Activated T-cell treated with anti-CD3 and anti-CD28 coated beads, Interleukin-2, amount 50 U/mL, for 1 hour (primary cell): ENCODE results near the gene GRIK3.
"Not testable (repeated sequence)": the region's sequence is repeated elsewhere in the genome, so short reads cannot be mapped to it uniquely, and the experiment has no call there.

ENCODE experiments used
- DNase-seq: peaks from one replicate; pipeline ENCODE4 v3.0.0-alpha.2; 2020

GRIK3 gene

DNA sequence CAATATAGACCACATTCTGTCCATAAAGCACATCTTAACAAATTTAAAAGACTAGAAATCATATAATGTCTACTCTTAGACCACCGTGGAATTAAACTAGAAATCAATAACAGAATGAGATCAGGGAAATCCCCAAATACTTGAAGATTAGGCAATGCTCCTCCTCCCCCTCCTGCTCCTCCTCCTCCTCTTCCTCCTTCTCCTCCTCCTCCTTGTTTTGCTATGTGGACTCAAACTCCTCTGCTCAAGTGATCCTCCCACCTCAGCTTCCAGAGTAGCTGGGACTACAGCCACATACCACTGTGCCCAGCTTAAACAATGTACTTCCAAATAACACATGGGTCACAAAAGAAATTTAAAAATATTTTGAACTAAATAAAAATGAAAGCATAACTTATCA lies 134.2 kb downstream of the GRIK3 start:
- DNase-seq, result no peak

DNA sequence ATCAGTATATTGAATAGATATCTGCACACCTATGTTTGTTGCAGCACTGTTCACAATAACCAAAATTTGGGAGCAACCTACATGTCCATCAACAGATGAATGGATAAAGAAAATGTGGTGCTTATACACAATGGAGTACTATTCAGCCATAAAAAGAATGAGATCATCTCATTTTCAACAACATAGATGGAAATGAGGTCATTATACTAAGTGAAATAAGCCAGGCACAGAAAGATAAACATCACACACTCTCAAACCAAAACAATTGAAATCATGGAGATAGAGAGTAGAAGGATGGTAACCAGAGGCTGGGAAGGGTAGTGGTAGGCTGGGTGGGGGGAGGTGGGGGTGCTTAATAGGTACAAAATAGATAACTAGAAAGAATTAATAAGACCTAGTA lies 136.5 kb downstream of the GRIK3 start:
- not testable (repeated sequence) for DNase-seq

DNA sequence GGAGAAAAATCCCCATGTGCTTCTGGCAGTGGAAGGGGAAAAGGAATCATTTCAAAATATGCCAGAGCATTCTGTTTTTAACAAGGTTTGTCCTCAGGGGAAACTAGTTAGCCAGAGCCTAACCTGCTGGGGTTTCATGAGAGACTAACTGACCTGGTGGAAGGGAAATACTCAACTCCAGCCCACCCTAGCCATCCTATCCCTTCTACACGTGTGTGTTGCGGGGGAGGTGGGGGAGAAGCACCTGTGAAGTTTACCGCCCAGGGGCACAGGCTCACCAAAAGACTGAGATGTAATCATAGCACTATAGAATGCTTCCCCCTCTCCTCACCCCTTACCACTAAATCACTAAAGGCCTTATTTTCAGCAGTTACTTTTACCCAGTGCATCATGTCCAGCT lies 139.5 kb downstream of the GRIK3 start:
- DNase-seq, result no peak

DNA sequence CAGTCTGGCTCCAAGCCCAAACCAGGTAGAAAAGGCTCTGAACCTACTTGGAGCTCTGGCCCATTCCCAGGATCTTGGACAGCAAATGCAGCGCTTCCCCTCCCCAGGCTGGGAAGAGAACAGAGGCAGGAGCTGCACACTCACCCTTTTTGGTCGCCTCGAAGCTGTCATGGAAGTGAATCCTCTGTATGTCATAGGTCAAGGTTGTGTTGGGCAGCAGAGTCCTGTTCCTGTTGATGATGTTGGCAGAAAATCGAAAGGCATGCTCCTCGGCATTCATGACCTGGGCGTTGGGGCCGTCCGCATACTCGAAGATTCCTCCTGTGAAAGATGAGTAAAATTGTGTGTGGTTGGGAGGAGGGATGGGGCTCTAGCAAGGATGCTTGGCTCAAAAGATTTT lies 143.5 kb downstream of the GRIK3 start:
- DNase-seq, result no peak

DNA sequence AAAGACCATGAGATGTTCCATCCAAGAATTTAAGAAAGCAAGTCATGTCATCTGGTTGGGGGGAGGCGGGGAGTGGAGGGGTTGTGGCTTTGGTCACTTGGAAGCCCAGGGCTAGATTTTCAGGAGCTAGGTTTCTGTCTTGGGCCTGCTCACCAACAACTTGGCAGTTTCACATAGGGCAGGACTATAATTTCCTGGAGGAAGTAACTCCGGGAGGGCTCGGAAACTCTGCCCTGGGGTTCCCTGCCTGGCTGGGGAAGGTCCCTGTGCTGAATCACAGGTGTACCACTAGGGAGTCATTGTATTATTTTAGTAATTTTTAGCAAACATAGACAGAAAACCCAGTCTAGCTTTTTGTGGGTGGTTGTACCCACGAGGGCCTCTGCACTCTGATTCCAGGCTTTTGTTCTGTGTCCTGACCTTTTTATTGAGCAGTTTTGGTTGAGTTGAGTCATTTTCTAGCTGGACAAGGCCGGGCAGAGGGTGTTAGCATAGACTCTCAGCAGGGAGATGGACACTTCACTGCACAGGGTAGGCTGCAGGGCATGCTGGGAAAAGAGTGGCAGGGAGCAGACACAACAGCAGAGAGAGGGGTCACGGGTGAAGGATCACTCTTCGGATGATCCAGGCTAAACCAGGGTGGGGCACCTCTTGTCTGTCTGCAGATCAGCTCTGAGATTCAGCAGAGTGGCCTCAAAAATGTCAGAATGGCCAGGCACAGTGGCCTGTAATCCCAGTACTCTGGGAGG lies 144.7 kb downstream of the GRIK3 start:
- no peak for DNase-seq

DNA sequence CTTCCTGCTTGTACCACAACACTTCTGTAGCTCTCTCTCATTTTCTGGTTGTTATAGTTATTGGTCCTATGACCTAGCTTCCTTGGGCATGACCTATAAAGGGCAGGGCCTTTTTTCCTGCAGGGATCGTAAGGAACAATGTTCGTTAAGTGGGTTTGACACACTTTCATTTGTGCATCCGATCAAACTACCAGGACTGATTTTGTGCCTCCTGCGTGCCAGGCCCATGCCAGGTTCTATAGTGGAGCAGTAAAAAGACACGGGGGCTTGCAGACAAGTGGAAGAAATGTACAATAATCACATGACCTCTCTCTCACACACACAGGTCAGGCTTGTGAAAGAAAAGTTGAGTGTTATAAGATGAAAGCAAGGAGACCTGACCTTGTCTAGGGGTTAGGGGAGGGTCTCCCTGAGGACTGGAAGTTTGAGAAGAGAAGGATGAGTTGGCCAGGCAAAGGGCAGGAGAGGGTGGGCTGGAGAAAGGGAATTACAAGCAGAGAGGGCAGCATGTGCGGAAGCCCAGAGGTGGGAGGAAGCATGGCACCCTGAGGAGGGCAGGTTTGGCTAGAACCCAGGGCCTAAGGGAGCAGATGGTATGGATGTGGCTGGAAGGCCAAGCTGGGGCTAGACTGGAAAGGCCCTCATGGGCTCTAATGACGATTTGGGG lies 145.4 kb downstream of the GRIK3 start:
- no peak for DNase-seq

DNA sequence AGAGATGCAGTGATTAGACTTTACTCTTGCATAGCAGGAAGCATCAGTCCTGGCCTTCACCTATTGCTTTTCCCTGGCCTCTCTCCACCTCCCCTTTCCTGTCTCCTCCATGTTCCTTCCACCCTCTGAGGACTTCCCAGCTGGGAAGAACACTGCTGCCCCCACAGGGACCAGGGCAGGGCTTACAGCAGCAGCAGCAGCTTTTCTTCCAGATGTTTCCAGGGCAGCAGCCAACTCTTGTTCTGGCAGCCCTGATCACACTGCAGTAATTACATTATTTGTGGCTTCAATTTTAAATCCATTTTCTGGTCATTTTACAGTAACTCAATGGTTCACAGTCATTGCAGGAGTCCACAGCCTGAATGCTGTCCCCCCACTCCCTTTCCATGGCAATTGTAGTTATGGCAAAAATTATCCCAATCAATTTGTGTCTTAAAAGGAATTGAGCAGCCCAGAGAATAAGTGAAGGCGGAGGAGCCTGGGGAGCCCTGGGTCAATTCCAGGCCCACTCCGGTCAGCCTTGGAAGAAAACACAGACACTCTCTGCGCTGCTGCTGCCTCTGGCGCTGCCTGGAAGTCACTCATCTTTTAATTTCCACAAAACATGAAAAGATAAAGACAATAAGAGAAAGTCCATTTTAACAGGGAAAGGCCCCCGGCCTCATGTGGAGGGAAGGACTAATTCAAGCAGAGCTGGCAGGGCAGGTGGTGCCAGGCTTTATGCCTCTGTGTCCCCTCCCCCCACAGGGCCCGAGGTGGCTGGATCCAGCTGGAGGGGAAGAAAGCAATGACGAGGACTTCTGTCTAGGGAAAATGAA lies 148.6 kb downstream of the GRIK3 start:
- DNase-seq, result no peak

DNA sequence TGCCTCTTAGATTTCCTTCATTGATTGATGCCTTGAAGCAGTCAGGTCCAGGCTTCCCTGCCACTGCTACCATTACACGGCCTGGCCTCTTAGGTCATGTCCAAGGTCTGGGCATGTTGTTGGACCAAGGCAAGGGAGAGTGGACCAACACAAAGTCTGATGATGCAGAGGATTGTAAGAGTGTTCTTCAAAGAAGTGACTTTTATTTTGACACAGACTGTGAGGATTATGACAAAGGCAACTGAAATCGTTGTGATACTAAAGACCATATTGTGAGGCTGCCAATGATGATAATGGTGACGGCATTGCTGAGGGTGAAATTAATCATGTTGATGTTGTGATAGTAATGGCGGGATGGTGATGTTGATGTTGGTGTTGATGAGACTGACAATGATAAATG lies 149.5 kb downstream of the GRIK3 start:
- no peak for DNase-seq

DNA sequence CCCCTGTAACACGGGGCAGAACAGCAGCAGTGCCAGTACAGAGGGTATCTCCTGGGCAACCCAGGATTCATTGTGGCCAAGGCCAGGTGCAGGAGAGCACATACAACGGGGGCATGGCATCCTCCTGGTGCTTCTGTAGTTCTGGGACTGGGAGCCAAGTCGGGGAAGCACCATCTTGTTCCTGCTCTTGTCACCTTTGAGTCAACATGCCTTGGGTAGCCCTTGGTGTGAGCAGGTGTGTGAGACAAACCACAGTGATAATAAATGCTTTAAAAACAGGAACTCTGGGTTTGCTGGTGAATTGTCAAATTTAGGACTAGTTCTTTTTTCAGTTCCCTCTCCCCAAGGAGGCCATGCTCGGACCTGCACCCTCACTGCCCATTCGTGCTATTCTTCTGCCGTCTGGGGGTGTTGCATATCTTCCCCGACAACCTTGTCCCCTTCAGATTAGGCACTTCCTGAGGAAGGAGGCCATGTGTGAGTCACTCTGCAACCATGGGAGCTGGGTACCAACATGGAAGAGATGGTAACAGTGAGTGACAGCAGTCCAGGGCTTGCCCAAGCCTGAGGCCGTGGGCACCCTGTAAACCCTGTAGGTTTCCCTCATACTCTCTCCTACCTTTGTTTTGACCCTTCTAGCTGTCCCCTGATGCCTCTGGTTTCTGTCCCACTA lies 150.2 kb downstream of the GRIK3 start:
- no peak for DNase-seq

DNA sequence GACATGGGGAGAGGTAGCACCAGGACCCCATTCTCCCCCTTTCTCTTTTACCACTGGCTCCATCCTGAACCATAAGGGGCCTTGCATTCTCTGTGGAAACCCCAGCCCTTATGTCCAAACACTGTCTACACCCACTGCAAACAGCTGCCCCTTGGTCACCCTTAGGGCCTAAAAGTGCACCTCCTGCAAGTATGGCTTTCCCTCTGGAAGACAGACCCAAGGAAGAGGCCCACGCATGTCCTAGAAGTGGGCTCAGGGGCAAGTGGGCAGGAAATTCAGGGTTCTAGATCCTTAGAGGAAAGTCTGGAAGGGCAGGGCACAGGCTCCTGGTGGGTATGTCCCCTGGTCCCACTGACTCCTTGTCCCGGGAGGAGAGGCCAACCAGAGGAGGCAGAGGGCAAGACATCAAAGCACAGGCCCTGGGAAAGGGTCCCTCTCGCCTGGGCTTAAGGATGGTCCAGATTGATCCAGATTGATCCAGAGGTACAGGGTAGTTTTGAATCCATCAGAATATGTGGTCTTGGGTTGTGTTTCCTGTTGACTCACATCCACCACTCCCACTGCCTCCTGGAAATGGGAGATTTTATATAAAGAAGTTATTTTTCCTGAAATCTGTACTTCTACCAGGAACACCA lies 150.9 kb downstream of the GRIK3 start:
- DNase-seq, result no peak

DNA sequence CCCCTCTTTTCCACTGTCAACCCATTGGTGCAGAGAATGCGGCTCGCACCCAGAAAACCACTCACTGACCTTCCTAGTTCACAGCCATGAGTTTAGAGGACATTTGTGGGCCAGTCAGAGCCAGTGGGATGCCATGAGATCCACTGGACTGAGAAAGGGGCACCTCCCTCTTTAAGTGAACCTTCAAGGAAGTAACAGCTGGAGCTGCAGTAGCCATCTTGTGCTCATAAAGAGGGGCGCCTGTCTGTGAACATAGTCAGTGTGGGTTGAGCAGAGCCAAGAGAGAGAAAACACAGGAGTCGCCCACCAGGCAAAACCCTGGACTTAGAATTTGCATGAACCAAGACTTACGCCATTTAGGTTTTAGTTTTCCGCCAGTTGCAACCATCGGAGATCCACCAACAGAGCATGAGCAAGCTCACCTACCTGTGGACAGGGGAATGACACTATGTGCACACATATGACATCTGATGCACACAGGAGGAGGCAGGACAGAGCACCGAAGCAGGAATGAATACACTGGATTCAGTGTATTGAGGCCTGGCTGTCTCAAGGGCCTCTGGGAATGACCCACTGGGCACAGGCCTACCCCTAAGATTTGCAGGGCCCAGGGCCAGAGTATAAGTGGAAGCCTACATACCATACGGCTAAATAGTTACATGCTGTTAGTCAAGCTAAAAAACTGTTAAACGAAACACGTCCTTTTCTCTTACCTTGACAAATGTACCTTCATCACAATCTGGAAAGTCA lies 151.6 kb downstream of the GRIK3 start:
- no peak for DNase-seq

DNA sequence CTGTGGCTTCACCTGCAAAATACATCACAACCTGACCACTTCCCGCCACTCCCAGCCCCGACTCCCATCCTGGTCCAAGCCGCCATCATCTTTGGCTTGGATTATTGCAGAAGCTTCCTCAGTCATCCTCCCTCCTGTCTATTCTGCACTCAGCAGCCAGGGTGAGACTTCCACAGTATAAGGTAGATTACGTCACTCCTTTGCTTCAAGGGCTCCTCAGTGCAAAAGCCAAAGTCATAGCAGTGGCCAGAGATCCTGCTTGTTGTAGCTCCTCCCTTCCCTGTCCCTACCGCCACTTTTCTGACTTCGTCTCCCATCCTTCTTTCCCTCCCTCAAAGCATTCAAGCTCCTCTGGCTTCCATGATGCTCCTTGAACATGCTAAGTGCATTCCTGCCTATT lies 152.8 kb downstream of the GRIK3 start:
- DNase-seq, result no peak

DNA sequence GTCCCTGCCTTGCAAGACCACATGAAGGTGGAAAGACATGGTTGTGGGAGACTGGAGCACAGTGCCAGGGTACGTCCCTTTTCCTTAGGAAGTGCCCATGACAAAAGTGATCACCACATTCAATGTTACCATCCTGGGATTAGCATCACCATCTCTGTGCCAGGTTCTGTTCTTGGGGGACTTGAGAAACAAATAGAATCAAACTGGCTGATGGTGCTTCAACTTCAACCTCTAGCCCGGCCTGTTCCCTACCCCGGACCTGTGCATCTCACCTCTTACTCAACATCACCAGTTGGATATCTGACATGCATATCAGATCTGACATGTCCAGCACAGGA lies 153.3 kb downstream of the GRIK3 start:
- DNase-seq, result no peak

DNA sequence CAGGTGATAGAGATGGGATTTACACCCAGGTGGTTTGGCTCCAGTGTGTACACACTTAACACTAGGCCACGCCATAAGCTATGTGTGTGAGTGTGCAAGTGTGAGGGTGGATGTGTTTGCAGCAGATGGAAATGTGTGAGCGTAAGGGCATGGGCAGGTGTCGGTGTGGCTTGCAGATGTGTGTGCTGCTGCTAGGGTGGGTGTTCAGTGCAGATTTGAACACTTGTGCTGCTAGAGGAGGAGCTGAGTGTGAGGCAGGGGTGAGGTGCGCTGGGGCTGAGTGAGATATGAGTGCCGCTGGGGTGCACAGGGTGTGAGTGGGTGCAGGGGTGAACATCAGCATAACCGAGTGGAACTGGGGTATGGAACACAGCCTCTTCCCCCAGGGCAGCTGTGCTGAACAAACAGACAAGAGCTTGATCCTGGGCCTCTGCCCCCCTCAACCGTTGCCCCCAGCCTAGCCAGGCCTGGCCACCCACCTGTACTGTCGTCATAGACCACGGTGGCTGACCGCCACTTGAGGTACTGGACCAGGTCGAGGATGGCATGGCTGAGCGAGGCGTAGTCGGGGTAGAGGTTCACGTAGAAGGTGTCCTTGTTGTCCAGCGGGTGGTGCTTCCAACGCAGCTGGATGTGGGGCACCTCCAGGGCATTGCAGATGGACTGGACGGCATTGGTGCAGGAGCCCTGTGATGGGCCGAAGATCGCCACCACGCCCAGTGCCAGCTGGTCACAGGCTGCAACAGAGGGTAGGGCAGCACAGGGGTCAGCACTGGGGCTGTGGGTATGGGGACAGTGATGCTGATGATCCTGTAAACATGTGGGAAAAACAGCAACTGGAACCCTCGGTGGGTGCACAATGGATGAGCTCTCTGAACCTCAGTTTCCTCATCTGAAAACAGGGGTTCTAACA lies 153.9 kb downstream of the GRIK3 start:
- DNase-seq, result no peak

DNA sequence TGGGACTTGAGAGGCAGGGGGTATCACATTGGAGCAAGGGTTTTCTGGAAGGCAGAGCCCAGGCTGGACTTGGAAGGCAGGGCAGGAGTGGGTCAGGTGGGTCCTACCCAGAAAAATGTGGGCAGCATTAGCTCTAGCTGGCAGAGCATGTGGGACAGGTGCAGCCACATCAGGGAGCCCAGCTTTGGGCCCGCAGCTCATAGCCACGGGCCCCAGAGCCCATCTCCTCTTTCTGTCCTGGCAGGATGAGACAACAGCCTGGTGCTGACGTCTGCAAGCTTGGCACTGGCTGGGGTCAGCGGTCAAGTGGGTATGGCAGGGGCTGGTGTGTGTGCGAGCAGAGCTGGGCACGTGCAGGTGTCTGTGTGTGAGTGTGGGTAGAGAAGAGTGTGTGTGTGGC lies 154.7 kb downstream of the GRIK3 start:
- no peak for DNase-seq

DNA sequence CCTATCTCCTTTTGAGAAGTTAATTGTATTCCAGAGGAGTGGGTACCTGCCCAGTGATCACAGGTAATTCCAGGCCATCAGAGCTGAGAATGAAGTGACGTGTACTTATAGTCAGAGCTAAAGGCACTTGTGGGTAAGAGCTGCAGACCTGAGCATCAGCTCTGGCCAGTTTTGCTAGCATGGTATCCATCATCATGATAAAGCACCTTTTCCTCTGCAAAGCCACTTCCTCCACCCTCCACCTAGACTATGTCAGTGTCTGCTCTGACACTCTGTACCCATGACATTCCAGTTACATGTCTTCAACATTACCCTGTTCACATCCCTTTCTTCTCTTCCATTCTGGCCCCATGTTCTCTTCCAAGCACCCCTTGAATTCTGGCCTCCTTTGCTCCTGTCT lies 157.3 kb downstream of the GRIK3 start:
- DNase-seq, result no peak

DNA sequence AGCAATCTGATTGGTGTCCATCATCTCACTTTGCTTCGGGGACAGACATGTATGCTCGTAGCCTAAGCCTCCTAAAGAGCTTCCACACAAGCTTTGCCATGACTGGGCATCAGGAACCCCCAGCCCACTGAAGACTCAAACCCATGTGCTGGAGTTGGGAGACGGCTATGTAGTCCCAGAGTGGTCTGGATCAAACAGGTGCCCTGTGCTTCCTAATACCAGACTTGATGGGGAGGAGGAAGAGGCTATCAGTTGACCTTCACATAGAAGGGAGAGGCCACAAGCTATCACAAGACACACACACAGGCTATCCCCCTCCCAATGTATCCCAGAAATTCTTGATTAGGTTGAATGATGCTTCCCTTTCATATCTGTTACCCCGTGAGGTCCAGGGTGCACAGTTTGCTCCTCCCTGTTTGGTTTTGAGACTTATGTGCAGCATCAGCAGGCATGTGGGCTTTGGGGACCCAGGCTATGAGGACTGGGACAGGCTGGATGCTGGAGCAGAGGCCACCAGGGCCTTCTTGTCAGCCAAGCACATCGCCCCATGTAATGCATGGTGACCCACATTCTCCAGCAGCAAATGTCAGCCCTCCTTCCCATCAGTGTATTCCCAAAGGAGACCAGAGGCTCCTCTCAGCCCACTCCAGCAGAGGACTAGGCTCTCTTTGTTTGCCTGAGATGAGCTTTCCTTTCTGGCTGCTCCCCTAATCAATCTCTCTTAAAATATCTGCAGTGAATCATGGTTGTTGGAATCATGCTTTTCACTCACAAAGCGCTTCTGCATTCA lies 159.8 kb downstream of the GRIK3 start:
- DNase-seq, result no peak

DNA sequence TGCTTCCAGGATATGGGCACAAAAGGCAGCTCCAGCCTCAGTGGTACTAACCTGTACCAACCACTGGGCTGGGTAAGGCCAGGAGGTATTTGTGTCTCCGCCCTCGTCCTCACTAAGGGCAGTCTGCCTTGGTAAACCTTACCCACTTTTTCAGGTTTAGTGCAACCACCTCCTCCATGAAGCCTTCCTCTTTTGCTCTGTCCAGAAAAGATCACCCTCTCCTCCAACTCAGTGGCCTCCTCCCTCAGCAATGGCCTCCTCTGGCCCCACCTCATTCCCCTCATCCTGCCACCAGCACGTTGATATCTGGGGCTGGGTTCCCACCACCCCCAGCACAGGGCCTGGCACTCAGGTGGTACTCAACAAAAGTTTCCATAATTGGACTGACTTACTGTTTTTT lies 161.5 kb downstream of the GRIK3 start:
- no peak for DNase-seq

DNA sequence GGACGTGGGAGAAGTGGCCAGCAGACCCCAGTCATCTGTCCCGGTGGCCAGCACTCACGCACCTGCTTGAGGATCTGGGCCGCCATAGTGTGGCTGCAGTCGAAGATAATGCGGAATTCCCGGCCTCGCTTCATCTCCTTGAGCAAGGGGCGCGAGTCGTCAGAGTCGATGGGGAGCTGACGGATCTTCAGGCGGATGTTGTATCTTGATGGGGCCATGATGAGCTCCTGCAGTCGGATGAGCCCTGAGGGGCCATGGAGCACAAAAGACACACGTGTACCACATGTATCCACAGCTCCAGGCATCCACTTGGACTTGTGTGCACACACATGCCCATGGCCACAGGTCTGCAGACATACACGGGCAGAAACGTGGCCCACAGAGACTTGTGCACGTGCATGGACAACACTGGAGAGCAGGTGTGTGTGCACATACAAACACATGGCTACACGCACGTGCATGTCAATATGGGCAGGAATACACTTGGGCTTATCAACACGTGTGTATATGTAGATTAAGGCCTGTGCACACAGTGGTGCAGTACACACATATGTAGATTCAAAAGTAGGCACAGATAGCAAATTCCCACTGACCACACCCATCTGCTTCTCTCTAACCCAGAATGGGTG lies 162.1 kb downstream of the GRIK3 start:
- DNase-seq, result no peak
